ENCODE data around the gene GJA3. TPM values are rescaled to one million over a fixed set of nuclear protein-coding genes. Genes with fewer than 3 reads are reported as not detected.

GJA3 gene
- total RNA-seq, 1 donor from 2014 or later, result not detected

DNA sequence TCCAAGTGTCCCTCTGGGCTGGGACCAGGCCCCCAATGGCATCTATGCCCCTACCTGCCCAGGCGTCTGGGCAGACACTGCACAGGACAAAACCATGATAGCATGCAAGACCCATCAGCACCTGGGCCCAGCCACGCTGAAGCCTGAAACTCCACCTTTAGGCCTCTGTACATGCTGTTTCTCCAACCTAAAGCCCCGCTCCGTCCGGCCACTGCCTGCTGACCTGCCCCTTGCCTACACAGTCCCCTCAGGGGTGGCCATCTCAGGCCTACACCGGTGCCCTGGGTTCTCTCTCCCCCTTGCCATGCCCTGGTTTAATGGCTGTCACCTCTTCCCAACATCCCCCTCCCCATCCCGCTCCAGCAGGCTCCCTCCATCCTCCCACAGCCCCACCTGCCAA lies 15.3 kb downstream of the GJA3 start:
- Histone ChIP-seq H3K27me3 (peaks cover 56% of the 10 kb centered on the region), H3K4me3 (no peak overlapping the region), H3K36me3 (no peaks in the 10 kb centered on the region), H3K27ac (no peak overlapping the region), H3K4me1 (no peaks in the 10 kb centered on the region), H3K9me3 (no peaks in the 10 kb centered on the region)
- no peak for DNase-seq
- TF ChIP-seq, protein P1, sequence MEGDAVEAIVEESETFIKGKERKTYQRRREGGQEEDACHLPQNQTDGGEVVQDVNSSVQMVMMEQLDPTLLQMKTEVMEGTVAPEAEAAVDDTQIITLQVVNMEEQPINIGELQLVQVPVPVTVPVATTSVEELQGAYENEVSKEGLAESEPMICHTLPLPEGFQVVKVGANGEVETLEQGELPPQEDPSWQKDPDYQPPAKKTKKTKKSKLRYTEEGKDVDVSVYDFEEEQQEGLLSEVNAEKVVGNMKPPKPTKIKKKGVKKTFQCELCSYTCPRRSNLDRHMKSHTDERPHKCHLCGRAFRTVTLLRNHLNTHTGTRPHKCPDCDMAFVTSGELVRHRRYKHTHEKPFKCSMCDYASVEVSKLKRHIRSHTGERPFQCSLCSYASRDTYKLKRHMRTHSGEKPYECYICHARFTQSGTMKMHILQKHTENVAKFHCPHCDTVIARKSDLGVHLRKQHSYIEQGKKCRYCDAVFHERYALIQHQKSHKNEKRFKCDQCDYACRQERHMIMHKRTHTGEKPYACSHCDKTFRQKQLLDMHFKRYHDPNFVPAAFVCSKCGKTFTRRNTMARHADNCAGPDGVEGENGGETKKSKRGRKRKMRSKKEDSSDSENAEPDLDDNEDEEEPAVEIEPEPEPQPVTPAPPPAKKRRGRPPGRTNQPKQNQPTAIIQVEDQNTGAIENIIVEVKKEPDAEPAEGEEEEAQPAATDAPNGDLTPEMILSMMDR (IDR thresholded peaks at IDR 0.05), result no peak
- ATAC-seq, result peak; percentile 12
- intact Hi-C loops (cut with DNase I), result no loop called here

DNA sequence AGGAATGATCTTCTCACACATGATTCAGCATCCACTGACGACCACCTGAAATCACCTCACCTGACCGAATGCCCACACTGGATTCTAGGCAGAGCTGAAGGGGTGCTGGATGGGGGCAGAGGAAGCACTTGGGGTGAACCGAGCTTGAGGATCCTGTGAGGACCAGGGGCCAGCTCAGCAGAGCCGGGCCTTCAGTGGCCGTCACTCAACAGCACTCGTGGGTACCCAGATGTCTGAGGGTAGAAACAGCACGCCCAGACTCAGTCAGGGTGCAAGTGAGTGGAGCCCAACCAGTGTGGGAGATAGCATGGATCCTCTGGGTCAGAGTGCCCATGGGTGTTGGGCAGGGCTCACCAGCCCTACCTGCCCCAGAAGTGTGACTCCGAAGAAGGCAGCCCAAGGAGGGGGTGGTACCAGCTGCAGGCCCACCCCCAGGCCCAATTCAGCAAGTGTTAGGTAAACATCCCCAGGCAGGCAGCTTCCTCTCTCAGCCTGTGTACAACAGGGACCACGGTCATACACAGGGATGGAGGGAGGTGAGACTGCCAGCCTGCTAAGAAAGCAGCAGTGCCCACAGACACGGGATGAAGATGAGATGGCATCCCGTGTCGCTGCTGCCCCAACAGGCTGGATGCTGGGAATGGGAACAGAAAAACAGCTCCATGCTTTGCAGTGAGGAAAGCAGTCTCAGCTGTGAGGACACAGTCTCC lies 16.6 kb downstream of the GJA3 start:
- ATAC-seq (no peak), DNase-seq (no peak)
- Histone ChIP-seq H3K4me1 (no peaks in the 10 kb centered on the region), H3K9me3 (no peaks in the 10 kb centered on the region), H3K4me3 (no peak overlapping the region), H3K27ac (no peak overlapping the region), H3K27me3 (peaks cover 58% of the 10 kb centered on the region), H3K36me3 (no peaks in the 10 kb centered on the region)
- intact Hi-C loops (cut with DNase I), result no loop called here
- TF ChIP-seq, protein P1 (IDR thresholded peaks at IDR 0.05), result no peak

DNA sequence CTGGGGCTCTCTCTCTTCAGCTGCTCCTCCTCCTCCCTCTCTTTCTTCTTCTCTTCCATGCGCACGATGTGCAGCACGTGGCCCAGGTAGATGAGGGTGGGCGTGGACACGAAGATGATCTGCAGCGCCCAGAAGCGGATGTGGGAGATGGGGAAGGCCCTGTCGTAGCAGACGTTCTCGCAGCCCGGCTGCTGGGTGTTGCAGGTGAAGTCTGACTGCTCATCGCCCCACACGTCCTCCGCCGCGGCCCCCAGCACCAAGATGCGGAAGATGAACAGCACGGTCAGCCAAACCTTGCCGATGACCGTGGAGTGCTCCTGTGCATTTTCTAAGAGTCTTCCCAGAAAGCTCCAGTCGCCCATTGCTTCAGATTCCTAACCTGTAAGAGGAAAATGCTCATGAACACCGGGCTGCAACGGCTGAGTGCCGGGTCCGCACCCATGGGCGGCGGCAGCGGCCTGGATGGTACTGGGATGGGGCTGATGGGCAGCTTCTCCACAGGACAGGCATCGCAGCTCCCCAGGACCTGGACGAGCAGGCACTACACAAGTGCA lies 17.8 kb downstream of the GJA3 start:
- H3K27me3 ChIP-seq, result peaks cover 66% of the 10 kb centered on the region
- TF ChIP-seq, protein P1 (IDR thresholded peaks at IDR 0.05), result no peak
- ATAC-seq, result no peak
- no peak for DNase-seq
- intact Hi-C loops (cut with DNase I), result no loop called here
- no peaks in the 10 kb centered on the region for H3K4me1 ChIP-seq
- H3K9me3 ChIP-seq, result no peaks in the 10 kb centered on the region
- H3K27ac ChIP-seq, result no peak overlapping the region
- H3K4me3 ChIP-seq, result no peak overlapping the region
- H3K36me3 ChIP-seq, result no peaks in the 10 kb centered on the region

DNA sequence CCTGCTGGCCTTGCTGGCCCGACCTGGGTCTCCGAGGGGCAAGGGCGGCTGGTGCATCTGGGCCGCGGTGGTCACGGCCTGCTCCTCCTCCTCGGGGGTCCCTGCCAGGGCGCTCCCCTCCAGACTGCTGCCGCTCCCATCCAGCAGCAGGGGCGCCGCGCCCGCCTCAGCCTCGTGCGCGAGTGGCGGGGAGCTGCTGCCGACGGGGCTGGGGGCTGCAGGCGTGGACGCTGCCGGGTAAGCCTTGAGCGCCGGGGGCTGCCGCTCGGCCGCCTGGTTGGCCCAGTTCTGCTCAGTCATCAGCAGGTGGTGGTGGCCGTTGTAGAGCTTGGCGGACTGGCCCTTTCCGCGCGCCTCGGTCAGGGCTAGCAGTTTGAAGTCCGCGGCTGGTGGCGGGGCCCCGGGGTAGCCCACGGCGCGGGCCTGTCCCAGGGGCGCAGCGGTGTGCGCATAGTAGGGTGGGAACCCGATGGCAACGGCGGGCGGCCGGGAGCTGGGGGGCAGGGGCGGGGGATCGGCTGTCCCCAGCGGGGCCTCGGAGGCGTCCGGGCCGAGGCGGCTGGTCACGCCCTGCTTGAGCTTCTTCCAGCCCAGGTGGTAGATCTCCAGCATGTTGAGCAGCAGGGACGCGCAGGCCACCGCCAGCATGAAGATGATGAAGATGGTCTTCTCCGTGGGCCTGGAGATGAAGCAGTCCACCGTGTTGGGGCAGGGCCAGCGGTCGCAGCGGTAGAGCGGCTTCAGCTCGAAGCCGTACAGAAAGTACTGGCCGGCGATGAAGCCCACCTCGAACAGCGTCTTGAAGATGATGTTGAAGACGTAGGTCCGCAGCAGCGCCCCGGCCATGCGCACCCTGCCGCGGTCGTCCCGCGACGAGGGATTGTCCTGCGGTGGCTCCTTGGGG lies 18.6 kb downstream of the GJA3 start:
- intact Hi-C loops (cut with DNase I), result no loop called here
- Histone ChIP-seq H3K36me3 (no peaks in the 10 kb centered on the region), H3K4me3 (no peak overlapping the region), H3K4me1 (no peaks in the 10 kb centered on the region), H3K27me3 (peaks cover 73% of the 10 kb centered on the region), H3K9me3 (no peaks in the 10 kb centered on the region), H3K27ac (no peak overlapping the region)
- ATAC-seq (no peak), DNase-seq (no peak)
- TF ChIP-seq, protein P1 (IDR thresholded peaks at IDR 0.05), result no peak

DNA sequence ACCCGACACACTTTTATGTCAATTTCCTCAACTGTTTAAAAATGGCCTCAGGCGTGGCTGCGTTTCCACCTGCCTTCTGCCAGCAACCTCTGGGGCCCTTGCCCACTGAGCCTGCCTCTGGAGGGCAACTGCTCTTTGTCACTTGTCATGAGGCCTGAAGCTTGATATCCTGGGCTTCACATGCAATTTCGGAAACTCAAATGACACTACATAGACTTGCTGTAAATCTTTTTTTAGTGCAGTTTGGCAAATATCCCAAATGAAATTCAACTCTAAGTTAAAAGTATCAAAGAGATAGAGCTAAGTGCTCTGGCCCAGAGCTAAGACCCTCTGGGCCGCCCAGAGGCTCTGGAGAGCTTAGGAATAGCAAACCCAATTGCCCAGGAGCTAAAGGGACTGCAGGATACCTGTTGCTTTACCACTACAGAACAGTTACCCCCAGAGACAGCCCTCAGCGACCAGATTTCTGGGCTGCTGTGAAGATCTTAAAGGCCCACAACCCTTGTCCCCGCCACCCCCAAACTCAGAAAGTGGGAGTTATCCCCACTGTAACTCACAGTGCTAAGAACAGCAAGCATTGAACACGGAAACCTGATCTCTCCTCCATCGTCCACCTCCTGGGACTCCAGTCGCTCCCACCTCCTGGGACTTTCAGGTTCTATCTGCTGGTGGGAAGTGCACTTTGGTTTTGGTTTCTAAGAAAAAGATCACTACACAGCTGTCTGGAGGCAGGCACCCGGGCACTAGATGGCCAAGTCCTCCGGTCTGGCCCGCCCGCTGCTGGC lies 19.4 kb downstream of the GJA3 start:
- intact Hi-C loops (cut with DNase I), result no loop called here
- no peak overlapping the region for H3K4me3 ChIP-seq
- H3K9me3 ChIP-seq, result no peaks in the 10 kb centered on the region
- no peak for ATAC-seq
- H3K27me3 ChIP-seq, result peaks cover 77% of the 10 kb centered on the region
- H3K36me3 ChIP-seq, result no peaks in the 10 kb centered on the region
- H3K4me1 ChIP-seq, result peaks cover 3% of the 10 kb centered on the region
- H3K27ac ChIP-seq, result no peak overlapping the region
- TF ChIP-seq, protein P1 (IDR thresholded peaks at IDR 0.05), result no peak
- no peak for DNase-seq
